ENCODE measurements around the gene ATM.

DNA sequence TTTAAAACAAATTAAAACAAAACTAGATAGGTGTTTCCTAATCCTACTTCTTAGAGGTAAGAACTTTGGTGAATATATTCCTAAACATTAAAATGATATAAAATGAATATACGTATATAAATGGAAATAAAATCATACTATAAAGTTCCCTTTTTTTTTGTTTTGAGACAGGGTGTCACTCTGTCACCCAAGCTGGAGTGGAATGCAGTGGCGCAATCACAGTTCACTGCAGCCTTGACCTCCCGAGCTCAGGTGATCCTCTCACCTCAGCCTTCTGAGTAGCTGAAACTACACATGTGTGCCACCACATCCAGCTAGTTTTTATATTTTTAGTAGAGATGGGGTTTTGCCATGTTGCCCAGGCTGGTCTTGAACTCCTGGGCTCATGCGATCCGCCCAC, 45.3 kb upstream of the ATM start:
- no peak for TF ChIP-seq EZH2 (IDR thresholded peaks at IDR 0.05; ENCODE audit: borderline replicate concordance, low read depth, low read length, severe bottlenecking)
- TF ChIP-seq CTCF (IDR thresholded peaks at IDR 0.05; ENCODE audit: extremely low read depth in 1 of 2, insufficient read depth in 1 of 2, low read depth in 1 of 2, low read length in 2 of 2) = no peak
- TF ChIP-seq, protein P1, sequence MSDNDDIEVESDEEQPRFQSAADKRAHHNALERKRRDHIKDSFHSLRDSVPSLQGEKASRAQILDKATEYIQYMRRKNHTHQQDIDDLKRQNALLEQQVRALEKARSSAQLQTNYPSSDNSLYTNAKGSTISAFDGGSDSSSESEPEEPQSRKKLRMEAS (IDR thresholded peaks at IDR 0.05; ENCODE audit: insufficient read depth, insufficient read length) = no peak
- TF ChIP-seq POLR2A (IDR thresholded peaks at IDR 0.05; ENCODE audit: low read depth, low read length) = no peak
- TF ChIP-seq JUN (IDR thresholded peaks at IDR 0.05; ENCODE audit: borderline replicate concordance, insufficient read depth, insufficient read length, low read depth) = no peak
- TF ChIP-seq POLR2AphosphoS5 (IDR thresholded peaks at IDR 0.05; ENCODE audit: insufficient read depth, low read depth, low read length) = no peak
- no peak for TF ChIP-seq MYC (IDR thresholded peaks at IDR 0.05; ENCODE audit: low read depth, low read length)
